BE2C (cell line): ENCODE data around the gene BIK.

Experiments used
- DNase-seq: peaks from one replicate; pipeline ENCODE4 v3.0.0-alpha.2; 2020
- H3K27me3 ChIP-seq: fragments of 250-450 bp; sonication (Bioruptor Pico); 2 replicates; pipeline ENCODE4 v1.5.1; 2020; ENCODE audit warnings: mild to moderate bottlenecking
- H3K36me3 ChIP-seq: fragments of 250-450 bp; sonication (Bioruptor Pico); 2 replicates; pipeline ENCODE4 v1.5.1; 2020; ENCODE audit warnings: mild to moderate bottlenecking
- H3K4me1 ChIP-seq: fragments of 250-450 bp; sonication (Bioruptor Pico); 2 replicates; pipeline ENCODE4 v1.5.1; 2020
- H3K4me3 ChIP-seq: 2 replicates; pipeline ENCODE4 v1.5.1; 2011; ENCODE audit warnings: low read depth, low read length
- H3K9me3 ChIP-seq: fragments of 250-450 bp; sonication (Bioruptor Pico); 2 replicates; pipeline ENCODE4 v1.5.1; 2020
- CTCF ChIP-seq: IDR thresholded peaks from 2 replicates; pipeline ENCODE4 v1.5.1; 2012; ENCODE audit warnings: mild to moderate bottlenecking, low read depth, low read length

Gene BIK

DNA sequence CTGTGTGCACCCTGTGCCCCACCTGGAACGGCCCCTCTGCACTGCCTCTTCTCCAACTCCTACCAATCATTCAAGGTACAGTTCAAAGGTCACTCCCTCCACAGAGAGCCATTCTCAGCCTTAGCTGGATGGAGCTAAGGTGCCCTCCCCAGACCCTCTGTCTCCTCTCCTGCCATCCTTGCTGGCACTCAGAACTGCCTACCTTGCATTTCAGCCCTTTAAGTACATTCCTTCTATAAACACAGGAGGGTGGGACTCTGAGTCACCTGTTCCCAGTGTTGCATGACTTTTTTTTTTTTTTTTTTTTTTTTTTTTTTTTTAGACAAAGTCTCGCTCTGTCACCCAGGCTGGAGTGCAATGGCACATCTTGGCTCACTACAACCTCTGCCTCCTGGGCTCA lies 29.9 kb upstream of the BIK start:
- no peak overlapping the region for H3K4me3 ChIP-seq
- no peak for TF ChIP-seq CTCF
- no peaks in the 10 kb centered on the region for H3K9me3 ChIP-seq
- no peaks in the 10 kb centered on the region for H3K27me3 ChIP-seq
- no peaks in the 10 kb centered on the region for H3K36me3 ChIP-seq
- DNase-seq = no peak
- H3K4me1 ChIP-seq = no peaks in the 10 kb centered on the region

DNA sequence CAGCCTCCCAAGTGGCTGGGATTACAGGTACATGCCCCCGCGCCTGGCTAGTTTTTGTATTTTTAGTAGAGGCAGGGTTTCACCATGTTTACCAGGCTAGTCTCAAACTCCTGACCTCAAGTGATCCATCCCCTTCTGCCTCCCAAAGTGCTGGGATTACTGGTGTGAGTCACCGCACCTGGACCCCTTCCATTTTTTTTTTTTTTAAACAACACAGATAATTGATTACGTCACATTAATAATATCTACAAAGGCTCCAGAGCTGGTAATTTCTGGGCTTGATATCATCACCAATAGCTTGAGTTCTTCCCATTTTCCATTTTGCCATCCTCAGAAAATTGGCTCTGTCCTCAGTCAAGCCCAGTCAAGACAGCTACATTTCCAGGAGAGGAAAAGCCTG lies 28.6 kb upstream of the BIK start:
- H3K4me1 ChIP-seq = no peaks in the 10 kb centered on the region
- no peak overlapping the region for H3K4me3 ChIP-seq
- H3K27me3 ChIP-seq = no peaks in the 10 kb centered on the region
- no peak for DNase-seq
- no peaks in the 10 kb centered on the region for H3K36me3 ChIP-seq
- no peak for TF ChIP-seq CTCF
- no peaks in the 10 kb centered on the region for H3K9me3 ChIP-seq

GRCh38 chr22:43085658-43086606 lies 24.6 kb upstream of the BIK start:
- no peaks in the 10 kb centered on the region; the same call in 1 of the 2 replicates for H3K4me1 ChIP-seq
- no peak for TF ChIP-seq CTCF
- DNase-seq = no peak
- no peaks in the 10 kb centered on the region for H3K27me3 ChIP-seq
- no peaks in the 10 kb centered on the region for H3K9me3 ChIP-seq
- H3K36me3 ChIP-seq = no peaks in the 10 kb centered on the region
- H3K4me3 ChIP-seq = no peak overlapping the region

DNA sequence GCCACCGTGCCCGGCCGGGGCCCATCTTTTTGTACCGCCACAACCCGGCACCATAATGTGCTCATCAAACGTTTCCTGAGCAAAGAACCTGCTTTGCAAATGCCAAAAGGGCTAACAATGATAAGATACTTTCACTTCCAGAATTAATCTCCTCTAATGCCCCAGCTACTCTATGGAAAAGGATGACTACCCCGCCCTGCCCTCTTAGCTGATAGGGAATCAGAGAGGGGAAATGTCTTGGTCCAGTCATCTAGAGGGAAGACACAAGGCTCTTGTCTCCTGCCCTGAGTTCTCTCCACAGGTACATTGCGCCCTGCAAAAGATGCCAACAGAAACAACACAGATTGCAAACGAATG lies 21.9 kb upstream of the BIK start:
- DNase-seq = no peak
- H3K27me3 ChIP-seq = no peaks in the 10 kb centered on the region

DNA sequence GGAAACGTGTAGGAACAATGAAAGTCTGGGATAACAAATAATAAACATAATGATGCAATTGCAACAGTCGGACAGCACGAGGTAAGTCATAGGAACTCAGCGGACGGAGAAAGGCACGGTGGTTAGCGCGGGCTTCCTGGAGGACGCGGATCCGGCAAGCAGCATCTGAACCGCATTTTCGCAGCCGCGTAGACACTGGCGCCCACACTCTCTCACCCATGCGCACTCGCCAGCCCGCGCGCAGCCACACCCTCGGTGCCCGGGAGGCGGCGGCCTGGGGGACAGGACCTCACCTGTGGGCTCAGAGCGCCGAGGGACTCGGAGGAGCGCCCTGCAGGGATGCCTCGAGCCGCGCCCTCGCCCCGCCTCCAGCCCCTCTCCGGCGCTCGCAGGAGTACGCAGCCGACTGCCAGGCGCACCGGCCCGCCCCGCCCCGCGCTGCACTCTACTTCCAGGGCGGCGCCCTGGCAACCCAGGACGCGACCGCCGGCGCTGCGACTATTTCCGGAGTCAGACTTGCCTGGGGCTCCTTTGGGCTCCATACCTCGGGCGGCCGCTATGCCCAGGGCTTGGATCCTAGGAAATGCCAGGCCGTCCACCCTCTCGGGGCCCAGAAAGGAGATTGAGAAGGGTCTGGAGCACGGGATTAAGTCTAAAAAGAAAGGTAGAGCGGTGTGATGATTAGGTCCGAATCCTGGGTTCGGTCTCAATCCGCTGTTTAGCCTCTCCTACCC lies 21.4 kb upstream of the BIK start, which contains the start of gene TTLL1:
Gene TTLL1 (minus strand): TSS at position 408 of the 734 bp plus-strand sequence. CDS start 13,805 bp downstream, outside the sequence.
- Histone ChIP-seq H3K27me3 (no peaks in the 10 kb centered on the region), H3K9me3 (no peaks in the 10 kb centered on the region), H3K4me1 (no peaks in the 10 kb centered on the region; the same call in 1 of the 2 replicates), H3K4me3 (peak within 1 kb of the TSS; percentile 72), H3K36me3 (no peaks in the 10 kb centered on the region)
- TF ChIP-seq CTCF = no peak; the same call in 1 of the 2 replicates
- peak; percentile 95 for DNase-seq

More for the DNA sequence above, 21.9 kb upstream of the BIK start:
- H3K4me3 ChIP-seq = peak overlapping the region; percentile 72
- no peak for TF ChIP-seq CTCF
- H3K4me1 ChIP-seq = no peaks in the 10 kb centered on the region; the same call in 1 of the 2 replicates
- no peaks in the 10 kb centered on the region for H3K9me3 ChIP-seq
- no peaks in the 10 kb centered on the region for H3K36me3 ChIP-seq
